Stomach (tissue), 9 donors: ENCODE measurements around the gene PLD5. TPM values are rescaled to one million over a fixed set of nuclear protein-coding genes. Genes with fewer than 3 reads are reported as not detected.

Source experiments
- DNase-seq, 2 donors: peaks; one replicate each; pipeline versions ENCODE4 v3.0.0 to v3.0.0-alpha.2; 2013 to 2019
- H3K27ac ChIP-seq, 5 donors: fragments of 200-600 bp in 4 of 5; sonication (generic) in 4 of 5; one replicate each; pipeline ENCODE4 v1.5.1; 2013 to 2019; ENCODE audit warnings: mild to moderate bottlenecking in 1 of 5, moderate library complexity in 1 of 5
- H3K27me3 ChIP-seq, 3 donors: fragments of 200-600 bp; sonication (generic); one replicate each; pipeline ENCODE4 v1.5.1; 2017 to 2019; ENCODE audit warnings: mixed run types in 1 of 3
- H3K36me3 ChIP-seq, 4 donors: fragments of 200-600 bp; sonication (generic); 1 replicate in 3 of 4; 2 replicates in 1 of 4; pipeline ENCODE4 v1.5.1; 2016 to 2019
- H3K4me1 ChIP-seq, 4 donors: fragments of 200-600 bp; sonication (generic); one replicate each; pipeline ENCODE4 v1.5.1; 2016 to 2019
- H3K4me3 ChIP-seq, 4 donors: fragments of 200-600 bp; sonication (generic) in 3 of 4; one replicate each; pipeline ENCODE4 v1.5.1; 2016 to 2019; ENCODE audit warnings: mild to moderate bottlenecking in 1 of 4
- H3K9me3 ChIP-seq, 4 donors: fragments of 200-600 bp; sonication (generic); one replicate each; pipeline ENCODE4 v1.5.1; 2016 to 2019
- CTCF ChIP-seq, 7 experiments: fragments of 450-650 bp in 4 of 7; fragments of 200-600 bp in 3 of 7; sonication (generic) in 3 of 7; IDR thresholded peaks; one replicate each; pipeline ENCODE4 v1.5.1; 2016 to 2019; ENCODE audit warnings: antibody characterized with exemption in 7 of 7, control low read depth in 2 of 7, mild to moderate bottlenecking in 1 of 7
- EP300 ChIP-seq: sonication (generic); formaldehyde crosslinking; IDR thresholded peaks from one replicate; pipeline ENCODE4 v1.6.1; 2017; ENCODE audit warnings: antibody characterized with exemption
- POLR2A ChIP-seq, 4 donors: fragments of 450-650 bp; IDR thresholded peaks; one replicate each; pipeline ENCODE4 v1.6.1; 2016; ENCODE audit warnings: antibody characterized with exemption in 4 of 4, control low read depth in 2 of 4, mild to moderate bottlenecking in 1 of 4, moderate library complexity in 1 of 4
- POLR2AphosphoS5 ChIP-seq, 3 donors: sonication (generic); formaldehyde crosslinking; IDR thresholded peaks; one replicate each; pipeline ENCODE4 v1.6.1; 2016; ENCODE audit warnings: antibody characterized with exemption in 3 of 3
- WGBS, 5 donors: extraction: QIAGEN DNeasy Blood & Tissue Kit in 3 of 5; methylation state at CpG; one replicate each; pipeline versions ENCODE4 v1.1.5 to v1.1.7; 2013 to 2018; 5-methylcytosine and 5-hydroxymethylcytosine counted together
- intact Hi-C: fragments of 100-400 bp; cut with DNase I; formaldehyde crosslinking; loops from one replicate; pipeline ENCODE4 v1.15.1; 2023; ENCODE audit warnings: low total_unique reads
- polyA plus RNA-seq, 3 donors: library from polyadenylated mRNA; stranded (reverse); fragments of 200-250 nt; gene quantifications; one replicate each; pipeline ENCODE4 v1.2.3, GENCODE V29; 2013
- total RNA-seq, 5 donors: library from RNA; depleted of rRNA; stranded (reverse); fragments of >200 nt; gene quantifications; one replicate each; pipeline versions ENCODE4 v1.1.0 to v1.2.3, GENCODE V29; 2014 to 2016
- donor health status: healthy with polysubstance abuse.
- donor health status: Bipolar disorder and iron deficiency.
- donor health status: healthy.

Gene PLD5
- total and polyA plus RNA-seq, 8 donors: under 0.01 to 0.72 (median 0.23) TPM; not detected in 4

DNA sequence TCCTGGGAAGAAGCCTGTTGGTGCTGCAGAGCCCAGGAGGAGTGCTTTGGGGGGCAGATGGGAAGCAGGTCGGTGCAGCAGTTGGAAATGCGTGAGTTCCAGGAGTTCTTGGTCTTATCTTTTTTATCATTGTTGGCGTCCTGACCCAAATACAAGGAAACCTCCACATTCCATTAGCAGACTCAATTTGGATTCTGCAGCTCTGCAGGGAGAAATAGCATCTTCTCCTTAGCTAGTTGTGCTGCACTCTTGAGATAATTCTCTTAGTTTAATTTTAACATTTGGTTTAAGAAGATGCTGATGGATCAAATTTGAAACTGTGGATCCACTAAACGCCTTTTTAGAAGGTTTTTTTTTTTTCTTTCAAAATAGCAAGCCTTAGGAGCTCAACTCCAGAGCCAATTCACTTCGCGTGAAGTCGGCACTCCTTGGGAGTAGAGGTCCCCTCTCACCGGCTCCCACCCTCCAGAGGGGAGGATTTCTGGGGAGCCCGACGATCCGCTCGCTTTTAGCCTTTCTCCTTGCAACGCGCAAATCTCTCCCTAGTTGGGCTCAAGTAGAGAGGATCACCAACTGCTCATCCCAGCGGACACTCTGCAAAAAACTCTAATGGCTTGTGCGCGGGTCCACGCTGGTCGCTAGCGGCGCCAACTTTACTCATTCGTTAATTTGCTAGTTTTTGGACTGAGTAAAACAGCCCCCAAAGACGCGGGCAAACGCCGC, 1.3 kb downstream of the PLD5 start:
- peak overlapping the region; percentile 36 to 51 (median 44) for H3K4me3 ChIP-seq
- H3K4me1 ChIP-seq: peaks cover 6 to 25% (median 18%) of the 10 kb centered on the region in 4 donors
- 5 to 6% (median 6%) methylated on average over 25 to 26 of the region's 26 CpGs for WGBS, 5 donors
- peaks cover 5 to 64% (median 35%) of the 10 kb centered on the region in 3 donors for H3K27me3 ChIP-seq
- intact Hi-C loops: no loop called here
- TF ChIP-seq CTCF (IDR thresholded peaks at IDR 0.05) (no peak), EP300 (no peak), POLR2AphosphoS5 (IDR thresholded peaks at IDR 0.05) (no peak), POLR2A (IDR thresholded peaks at IDR 0.05) (no peak)
- peak in 1 of 2 donors; percentile 4 for DNase-seq
- H3K9me3 ChIP-seq: no peaks in the 10 kb centered on the region
- no peak overlapping the region for H3K27ac ChIP-seq
- no peaks in the 10 kb centered on the region for H3K36me3 ChIP-seq

DNA sequence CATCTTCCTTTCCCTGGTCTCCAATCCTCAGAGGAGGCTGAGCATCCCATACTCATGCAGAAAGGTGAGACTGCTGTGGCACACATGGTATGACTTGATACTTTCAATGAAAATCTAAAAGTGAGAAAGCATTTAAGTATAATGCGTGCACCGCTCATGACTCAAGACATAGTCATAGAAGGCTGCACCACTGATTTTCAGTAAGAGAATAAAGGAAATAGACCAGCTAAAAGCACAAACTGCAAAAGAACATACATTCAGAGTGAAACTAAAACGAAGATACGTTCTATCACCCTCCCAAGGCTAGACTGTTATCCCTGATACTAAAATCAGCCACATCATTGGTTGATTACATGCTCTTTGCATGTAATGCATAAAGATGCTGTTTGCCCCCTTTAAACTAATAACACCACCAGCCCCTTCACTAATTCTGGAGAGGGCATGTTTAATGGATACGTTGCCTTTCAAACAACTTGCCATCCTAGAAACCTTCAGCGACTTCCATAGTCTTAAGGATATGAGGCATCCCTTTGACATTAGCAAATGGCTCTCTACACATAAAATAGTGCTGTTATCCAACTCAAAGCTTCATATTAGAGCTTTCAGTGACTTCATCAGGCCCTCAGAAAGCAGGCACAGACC, 2.1 kb downstream of the PLD5 start:
- TF ChIP-seq EP300 (no peak), POLR2A (IDR thresholded peaks at IDR 0.05) (no peak)
- H3K4me1 ChIP-seq: peaks cover 6 to 25% (median 18%) of the 10 kb centered on the region in 4 donors
- DNase-seq: no peak
- H3K27me3 ChIP-seq: peaks cover 5 to 60% (median 35%) of the 10 kb centered on the region in 3 donors
- H3K27ac ChIP-seq: no peak overlapping the region
- intact Hi-C loops: no loop called here
- H3K36me3 ChIP-seq: no peaks in the 10 kb centered on the region
- no peak overlapping the region for H3K4me3 ChIP-seq
- WGBS, 5 donors: 53 to 72% (median 58%) methylated on average over 6 of the region's 6 CpGs
- no peaks in the 10 kb centered on the region for H3K9me3 ChIP-seq

DNA sequence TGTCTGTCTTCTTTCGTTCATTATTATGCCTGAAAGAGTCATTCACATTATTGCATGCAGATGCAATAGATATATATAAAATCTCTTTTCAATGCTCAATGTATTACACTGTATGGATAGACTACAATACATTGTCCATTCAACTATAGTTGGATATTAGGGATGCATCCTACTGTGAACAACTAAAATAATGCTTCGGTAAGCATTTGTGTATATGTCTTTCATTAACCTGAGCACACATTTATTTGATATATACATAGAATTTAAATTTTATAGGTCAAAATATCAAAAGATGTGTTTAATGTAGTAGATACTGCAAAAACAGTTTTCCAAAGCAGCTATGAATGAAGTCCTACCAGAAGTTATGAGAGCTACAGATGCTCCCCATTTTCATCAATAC, 8.9 kb downstream of the PLD5 start:
- peaks cover 0 to 9% (median 4%) of the 10 kb centered on the region in 4 donors for H3K9me3 ChIP-seq
- WGBS, 5 donors: 36 to 92% (median 89%) methylated on average over 2 of the region's 2 CpGs
- intact Hi-C loops: no loop called here
- no peaks in the 10 kb centered on the region for H3K36me3 ChIP-seq
- no peaks in the 10 kb centered on the region for H3K4me1 ChIP-seq
- H3K27ac ChIP-seq: no peak overlapping the region
- H3K27me3 ChIP-seq: peaks cover 0 to 2% (median 0%) of the 10 kb centered on the region in 3 donors
- DNase-seq: no peak
- H3K4me3 ChIP-seq: no peak overlapping the region
- TF ChIP-seq POLR2AphosphoS5 (IDR thresholded peaks at IDR 0.05) (no peak), CTCF (IDR thresholded peaks at IDR 0.05) (no peak), POLR2A (IDR thresholded peaks at IDR 0.05) (no peak), EP300 (no peak)

DNA sequence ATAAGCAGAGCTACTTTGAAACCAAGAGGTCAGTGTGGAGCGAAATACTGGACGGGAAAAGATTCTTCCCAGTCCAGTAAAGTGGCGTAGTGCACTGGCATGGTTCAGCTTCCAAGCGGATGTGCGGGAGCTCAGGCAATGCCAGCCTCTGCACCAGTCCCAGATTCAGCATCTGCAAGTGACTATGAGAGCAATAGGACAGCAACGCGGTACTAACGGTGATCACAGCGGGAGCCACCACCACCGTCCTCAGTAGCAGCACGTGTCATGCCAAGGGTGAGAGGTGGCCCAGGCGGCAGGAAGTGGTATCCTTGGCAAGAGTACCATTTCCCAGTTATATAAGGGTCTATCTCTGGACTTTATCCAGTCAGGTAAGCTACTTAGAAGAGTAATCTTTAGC, 17.8 kb downstream of the PLD5 start:
- H3K4me1 ChIP-seq: no peaks in the 10 kb centered on the region
- no peaks in the 10 kb centered on the region for H3K36me3 ChIP-seq
- TF ChIP-seq EP300 (no peak), POLR2AphosphoS5 (IDR thresholded peaks at IDR 0.05) (no peak), CTCF (IDR thresholded peaks at IDR 0.05) (no peak), POLR2A (IDR thresholded peaks at IDR 0.05) (no peak)
- H3K9me3 ChIP-seq: no peaks in the 10 kb centered on the region
- intact Hi-C loops: no loop called here
- DNase-seq: no peak
- WGBS, 5 donors: 84 to 93% (median 91%) methylated on average over 12 of the region's 12 CpGs
- H3K4me3 ChIP-seq: no peak overlapping the region
- H3K27me3 ChIP-seq: no peaks in the 10 kb centered on the region
- H3K27ac ChIP-seq: no peak overlapping the region
